K562 (cell line): ENCODE results near the gene MGA. TPM values are rescaled to one million over a fixed set of nuclear protein-coding genes. Genes with fewer than 3 reads are reported as not detected.
A peak's percentile ranks its signal among the peaks of the same experiment; 100 is the strongest.

Experiments
- ATF2 ChIP-seq: sonication (generic); formaldehyde crosslinking; IDR thresholded peaks from 2 replicates; pipeline ENCODE4 v1.8.1; 2022; ENCODE audit warnings: missing genetic modification reagents
- CBFA2T3 ChIP-seq: fragments of 450-650 bp; IDR thresholded peaks from 2 replicates; pipeline ENCODE4 v1.6.1; 2017
- CCAR2 ChIP-seq: fragments of 200-400 bp; formaldehyde crosslinking; IDR thresholded peaks from 2 replicates; pipeline ENCODE4 v1.6.1; 2017; ENCODE audit warnings: mild to moderate bottlenecking, low read depth, low read length
- ETV6 ChIP-seq, 3 experiments: fragments of 150-350 bp in 1 of 3; sonication (generic) in 1 of 3; formaldehyde crosslinking in 1 of 3; IDR thresholded peaks; 2 replicates each; pipeline versions ENCODE4 v1.6.1 to v1.8.0; 2014 to 2022; ENCODE audit warnings: borderline replicate concordance in 2 of 3, low read depth in 2 of 3, antibody characterized with exemption in 1 of 3, low read length in 1 of 3, mild to moderate bottlenecking in 1 of 3, missing genetic modification reagents in 1 of 3
- IRF9 ChIP-seq: fragments of 450-650 bp; IDR thresholded peaks from 2 replicates; pipeline ENCODE4 v1.6.1; 2016; ENCODE audit warnings: missing biosample characterization, missing genetic modification characterization
- JUND ChIP-seq, 2 experiments: IDR thresholded peaks; 2 replicates in 1 of 2; 3 replicates in 1 of 2; pipeline ENCODE4 v1.6.1; 2011; ENCODE audit warnings: borderline replicate concordance in 2 of 2, low read depth in 2 of 2, low read length in 2 of 2, improper control_type of control experiment in 1 of 2, missing biosample characterization in 1 of 2, missing genetic modification characterization in 1 of 2, missing genetic modification reagents in 1 of 2
- KHSRP ChIP-seq: fragments of 450-650 bp; IDR thresholded peaks from 2 replicates; pipeline ENCODE4 v1.6.1; 2017
- MAFK ChIP-seq: IDR thresholded peaks from 2 replicates; pipeline ENCODE4 v1.6.1; 2011; ENCODE audit warnings: low read length, improper control_type of control experiment
- MEIS2 ChIP-seq: fragments of 450-650 bp; IDR thresholded peaks from 2 replicates; pipeline ENCODE4 v1.6.1; 2014; ENCODE audit warnings: mild to moderate bottlenecking; ENCODE audit not compliant: partially characterized antibody
- MTA2 ChIP-seq: fragments of 450-650 bp; IDR thresholded peaks from 2 replicates; pipeline ENCODE4 v1.6.1; 2016; ENCODE audit warnings: low read depth
- NR2C2 ChIP-seq, 2 experiments: fragments of 200-800 bp in 1 of 2; sonication (Bioruptor generic) in 1 of 2; sonication (generic) in 1 of 2; formaldehyde crosslinking in 1 of 2; IDR thresholded peaks; 2 replicates each; pipeline versions ENCODE4 v1.6.1 to v1.8.0; 2016 to 2022; ENCODE audit warnings: mild to moderate bottlenecking in 1 of 2, missing compliant biosample characterization in 1 of 2, missing genetic modification characterization in 1 of 2, missing genetic modification reagents in 1 of 2
- PHTF2 ChIP-seq: fragments of 250-450 bp; sonication (Bioruptor Pico); IDR thresholded peaks from 2 replicates; pipeline ENCODE4 v1.5.0; 2021; ENCODE audit warnings: mild to moderate bottlenecking
- RAD21 ChIP-seq, 2 experiments: fragments of 250-450 bp in 1 of 2; fragments of 450-650 bp in 1 of 2; sonication (Bioruptor Pico) in 1 of 2; formaldehyde crosslinking in 1 of 2; IDR thresholded peaks in 1 of 2; conservative IDR thresholded peaks in 1 of 2; 2 replicates each; pipeline versions ENCODE4 v1.4.0 to v1.8.0; 2020 to 2022; ENCODE audit warnings: mild to moderate bottlenecking in 2 of 2, moderate library complexity in 1 of 2
- SMARCA4 ChIP-seq: fragments of 450-650 bp; IDR thresholded peaks from 2 replicates; pipeline ENCODE4 v1.6.1; 2016
- SNRNP70 ChIP-seq: fragments of 200-400 bp; formaldehyde crosslinking; optimal IDR thresholded peaks from 2 replicates; pipeline ENCODE3; 2017; ENCODE audit warnings: low read depth, low read length
- ZNF551 ChIP-seq: fragments of 250-450 bp; sonication (Bioruptor Pico); IDR thresholded peaks from 2 replicates; pipeline ENCODE4 v1.5.0; 2021; ENCODE audit warnings: mild to moderate bottlenecking, moderate library complexity
- ZNF583 ChIP-seq: fragments of 250-450 bp; sonication (Bioruptor Pico); IDR thresholded peaks from 2 replicates; pipeline ENCODE4 v1.4.0; 2020
- ZNF695 ChIP-seq: fragments of 450-650 bp; formaldehyde crosslinking; IDR thresholded peaks from 2 replicates; pipeline ENCODE4 v1.4.0; 2020; ENCODE audit warnings: mild to moderate bottlenecking, moderate library complexity
- polyA plus RNA-seq, 8 experiments: library from polyadenylated mRNA; depleted of rRNA in 4 of 8; stranded (reverse) in 5 of 8; unstranded in 3 of 8; fragments of >200 nt; fragmentation: Nextera tagmentation in 2 of 8; fragmentation: Illumina TruSeq in 1 of 8; extraction: Ambion mirVana in 2 of 8; extraction: Trizol in 1 of 8; gene quantifications; 2 replicates each; pipeline versions ENCODE4 v1.2.1 to v1.2.3, GENCODE V29; 2011 to 2014; ENCODE audit warnings: inconsistent platforms in 1 of 8, missing spikeins in 1 of 8
- total RNA-seq, 7 experiments: library from RNA; depleted of rRNA in 6 of 7; stranded (reverse); fragments of >200 nt in 6 of 7; fragmentation: Illumina TruSeq in 2 of 7; extraction: Trizol in 2 of 7; gene quantifications; 2 replicates each; pipeline versions ENCODE4 v1.2.1 to v1.2.3, GENCODE V29; 2011 to 2021; ENCODE audit warnings: low replicate concordance in 1 of 7
- TF ChIP-seq, protein P1 (sequence below): sonication (generic); formaldehyde crosslinking; IDR thresholded peaks from 2 replicates; pipeline ENCODE4 v1.9.0; 2022; ENCODE audit warnings: mild to moderate bottlenecking, missing genetic modification reagents
- TF ChIP-seq, protein P2 (sequence below), 2 experiments: fragments of 450-650 bp in 1 of 2; IDR thresholded peaks; 2 replicates each; pipeline ENCODE4 v1.6.1; 2011 to 2017; ENCODE audit warnings: low read depth in 2 of 2, antibody characterized with exemption in 1 of 2, borderline replicate concordance in 1 of 2, low read length in 1 of 2, mild to moderate bottlenecking in 1 of 2, mixed read lengths in 1 of 2; ENCODE audit not compliant: control insufficient read depth in 1 of 2

The MGA gene
- total and polyA plus RNA-seq, 9 of the 15 experiments (the other 6 are each of a cell fraction or from before 2014, with no cell fraction given), result 4.7 to 56.1 (median 21.1) TPM

- TF ChIP-seq ETV6 (IDR thresholded peaks at IDR 0.05; ENCODE audit: borderline replicate concordance in 1 of 2, low read depth in 2 of 2, low read length in 1 of 2) (no peak), ETV6 (CRISPR knock-in tag; IDR thresholded peaks at IDR 0.05; ENCODE audit: borderline replicate concordance) (no peak), ZNF695 (CRISPR knock-in tag) (no peak), JUND (IDR thresholded peaks at IDR 0.05; ENCODE audit: borderline replicate concordance, low read depth, low read length) (no peak), JUND (tag; IDR thresholded peaks at IDR 0.05; ENCODE audit: borderline replicate concordance, low read depth, low read length) (no peak; the same call in 2 of the 3 replicates), MEIS2 (peak; percentile 49), RAD21 (CRISPR knock-in tag; conservative IDR thresholded peaks at IDR 0.05 in 1 of 2, IDR thresholded peaks at IDR 0.05 in 1 of 2) (no peak), PHTF2 (no peak), MTA2 (0 out of 2 replicates have a peak, but pooled peaks have one; percentile 15), ZNF551 (CRISPR knock-in tag) (no peak), ATF2 (CRISPR knock-in tag) (no peak), SNRNP70 (no peak), NR2C2 (CRISPR knock-in tag; IDR thresholded peaks at IDR 0.05) (no peak), NR2C2 (tag; IDR thresholded peaks at IDR 0.05) (no peak), MAFK (no peak), KHSRP (no peak), ZNF583 (CRISPR knock-in tag) (no peak), SMARCA4 (no peak), CCAR2 (no peak), IRF9 (tag) (no peak), CBFA2T3 (peak; percentile 85)
- TF ChIP-seq, protein P1, sequence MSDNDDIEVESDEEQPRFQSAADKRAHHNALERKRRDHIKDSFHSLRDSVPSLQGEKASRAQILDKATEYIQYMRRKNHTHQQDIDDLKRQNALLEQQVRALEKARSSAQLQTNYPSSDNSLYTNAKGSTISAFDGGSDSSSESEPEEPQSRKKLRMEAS, result no peak
- TF ChIP-seq, protein P2, sequence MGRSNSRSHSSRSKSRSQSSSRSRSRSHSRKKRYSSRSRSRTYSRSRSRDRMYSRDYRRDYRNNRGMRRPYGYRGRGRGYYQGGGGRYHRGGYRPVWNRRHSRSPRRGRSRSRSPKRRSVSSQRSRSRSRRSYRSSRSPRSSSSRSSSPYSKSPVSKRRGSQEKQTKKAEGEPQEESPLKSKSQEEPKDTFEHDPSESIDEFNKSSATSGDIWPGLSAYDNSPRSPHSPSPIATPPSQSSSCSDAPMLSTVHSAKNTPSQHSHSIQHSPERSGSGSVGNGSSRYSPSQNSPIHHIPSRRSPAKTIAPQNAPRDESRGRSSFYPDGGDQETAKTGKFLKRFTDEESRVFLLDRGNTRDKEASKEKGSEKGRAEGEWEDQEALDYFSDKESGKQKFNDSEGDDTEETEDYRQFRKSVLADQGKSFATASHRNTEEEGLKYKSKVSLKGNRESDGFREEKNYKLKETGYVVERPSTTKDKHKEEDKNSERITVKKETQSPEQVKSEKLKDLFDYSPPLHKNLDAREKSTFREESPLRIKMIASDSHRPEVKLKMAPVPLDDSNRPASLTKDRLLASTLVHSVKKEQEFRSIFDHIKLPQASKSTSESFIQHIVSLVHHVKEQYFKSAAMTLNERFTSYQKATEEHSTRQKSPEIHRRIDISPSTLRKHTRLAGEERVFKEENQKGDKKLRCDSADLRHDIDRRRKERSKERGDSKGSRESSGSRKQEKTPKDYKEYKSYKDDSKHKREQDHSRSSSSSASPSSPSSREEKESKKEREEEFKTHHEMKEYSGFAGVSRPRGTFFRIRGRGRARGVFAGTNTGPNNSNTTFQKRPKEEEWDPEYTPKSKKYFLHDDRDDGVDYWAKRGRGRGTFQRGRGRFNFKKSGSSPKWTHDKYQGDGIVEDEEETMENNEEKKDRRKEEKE (IDR thresholded peaks at IDR 0.05; ENCODE audit: borderline replicate concordance in 1 of 2, control insufficient read depth in 1 of 2, low read depth in 2 of 2, low read length in 1 of 2), result no peak
Measured at GRCh38 chr15:41790756-41791546, 130.7 kb downstream of the MGA start (continued).
